IPS-20b (cell line): Measurements from ENCODE around the gene NBAS.

Source experiments
- H3K27ac ChIP-seq: one replicate; pipeline ENCODE4 v1.5.1; 2013; ENCODE audit warnings: low read length
- H3K27me3 ChIP-seq: 2 replicates; pipeline ENCODE4 v1.6.1; 2013; ENCODE audit warnings: mild to moderate bottlenecking, low read length, inconsistent platforms; ENCODE audit not compliant: insufficient read depth
- H3K36me3 ChIP-seq: 2 replicates; pipeline ENCODE4 v1.6.1; 2013; ENCODE audit warnings: low read depth, mild to moderate bottlenecking, inconsistent platforms, low read length, moderate library complexity; ENCODE audit not compliant: insufficient read depth
- H3K4me1 ChIP-seq: 2 replicates; pipeline ENCODE4 v1.6.1; 2013; ENCODE audit warnings: mild to moderate bottlenecking, control low read depth, inconsistent platforms, low read length, moderate library complexity; ENCODE audit not compliant: insufficient read depth
- H3K4me3 ChIP-seq: 2 replicates; pipeline ENCODE4 v1.5.1; 2013; ENCODE audit warnings: mild to moderate bottlenecking, low read length, inconsistent platforms
- H3K9ac ChIP-seq: 2 replicates; pipeline ENCODE4 v1.6.1; 2013; ENCODE audit warnings: low read depth, mild to moderate bottlenecking, inconsistent platforms, low read length, moderate library complexity
- H3K9me3 ChIP-seq: 2 replicates; pipeline ENCODE4 v1.6.1; 2013; ENCODE audit warnings: mild to moderate bottlenecking, low read depth, low read length, inconsistent platforms; ENCODE audit not compliant: insufficient read depth

Gene NBAS

DNA sequence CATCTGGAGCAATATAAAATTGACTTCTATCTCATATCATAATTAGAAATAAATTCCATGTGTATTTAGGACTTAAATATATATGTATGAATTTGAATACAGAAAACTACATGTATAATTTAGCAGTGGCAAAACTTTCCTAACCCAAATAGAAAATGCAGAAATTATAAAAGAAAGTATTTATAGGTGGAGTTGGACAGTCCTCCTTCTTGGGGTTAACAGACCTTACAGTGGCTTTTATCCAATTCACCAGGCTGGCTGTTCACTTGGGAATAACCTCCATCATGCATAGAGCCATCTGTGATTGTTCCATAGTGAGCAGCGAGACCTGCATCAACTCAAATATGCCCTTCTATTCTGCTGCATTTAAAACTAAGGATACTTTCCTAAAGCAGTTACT is 38.9 kb upstream of the NBAS start:
- H3K9ac ChIP-seq: no peak overlapping the region
- peaks cover 99% of the 10 kb centered on the region for H3K36me3 ChIP-seq

DNA sequence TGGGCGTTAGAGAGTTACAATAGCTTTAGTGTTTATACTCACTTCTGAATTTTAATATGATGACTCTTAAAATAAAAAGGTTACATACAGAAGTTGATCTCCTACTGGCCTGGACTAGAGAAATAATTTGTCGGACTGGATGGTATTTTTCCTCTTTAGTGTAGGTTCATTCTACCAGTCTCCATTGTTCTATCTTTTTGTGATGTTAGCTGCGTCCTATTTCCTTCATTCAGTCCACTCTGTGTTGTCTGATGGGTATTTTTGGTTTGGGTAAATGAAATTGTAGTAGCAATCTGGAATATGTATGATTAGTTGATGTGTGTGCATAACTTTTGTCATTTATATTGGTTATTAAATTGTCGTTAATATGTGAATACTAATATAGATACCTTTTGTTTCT is 35.8 kb upstream of the NBAS start:
- Histone ChIP-seq H3K9ac (no peak overlapping the region), H3K27ac (no peak overlapping the region), H3K9me3 (no peaks in the 10 kb centered on the region), H3K27me3 (no peaks in the 10 kb centered on the region), H3K4me1 (no peaks in the 10 kb centered on the region), H3K36me3 (peaks cover 76% of the 10 kb centered on the region), H3K4me3 (no peak overlapping the region)

More for the DNA sequence above, 38.9 kb upstream of the NBAS start:
- H3K4me3 ChIP-seq: no peak overlapping the region
- no peak overlapping the region for H3K27ac ChIP-seq
- H3K4me1 ChIP-seq: no peaks in the 10 kb centered on the region
- no peaks in the 10 kb centered on the region for H3K27me3 ChIP-seq
- no peaks in the 10 kb centered on the region for H3K9me3 ChIP-seq

- Histone ChIP-seq H3K27me3 (no peaks in the 10 kb centered on the region), H3K4me3 (no peak overlapping the region), H3K27ac (no peak overlapping the region), H3K36me3 (peaks cover 70% of the 10 kb centered on the region), H3K9ac (no peak overlapping the region), H3K9me3 (no peaks in the 10 kb centered on the region), H3K4me1 (no peaks in the 10 kb centered on the region)
These were observed 35.2 kb upstream of the NBAS start for GRCh38 chr2:15596350-15596749.

GRCh38 chr2:15595936-15596335 is 34.8 kb upstream of the NBAS start:
- Histone ChIP-seq H3K4me3 (no peak overlapping the region), H3K36me3 (peaks cover 66% of the 10 kb centered on the region), H3K9me3 (no peaks in the 10 kb centered on the region), H3K27ac (no peak overlapping the region), H3K27me3 (no peaks in the 10 kb centered on the region), H3K9ac (no peak overlapping the region), H3K4me1 (no peaks in the 10 kb centered on the region; the same call in 1 of the 2 replicates)

DNA sequence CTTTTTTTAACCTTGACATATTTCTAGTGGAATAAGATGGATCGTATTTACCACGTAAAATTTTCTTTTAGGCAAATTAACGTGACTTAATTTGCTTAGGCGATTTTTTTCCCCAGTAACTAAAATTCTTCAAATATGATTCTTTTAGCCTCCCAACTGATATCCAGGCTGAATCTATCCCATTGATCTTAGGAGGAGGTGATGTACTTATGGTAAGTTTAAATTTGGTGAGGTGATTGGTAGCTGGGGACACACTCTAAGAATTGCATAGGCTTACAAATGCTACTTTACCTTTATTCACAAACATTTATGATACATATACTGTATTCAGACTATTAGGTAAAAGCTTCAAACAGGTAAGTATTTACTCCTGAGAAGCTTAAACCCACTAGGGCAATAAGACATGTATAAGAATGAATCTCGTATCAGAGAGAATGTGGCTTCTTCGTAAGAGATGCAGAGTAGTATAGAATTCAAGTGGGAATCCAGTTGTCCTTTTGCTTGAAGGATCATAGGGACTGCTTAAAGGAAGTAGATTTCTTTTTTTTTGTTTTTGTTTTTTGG is 34.3 kb upstream of the NBAS start:
- H3K9me3 ChIP-seq: no peaks in the 10 kb centered on the region
- no peak overlapping the region for H3K27ac ChIP-seq
- H3K36me3 ChIP-seq: peaks cover 61% of the 10 kb centered on the region
- H3K4me1 ChIP-seq: no peaks in the 10 kb centered on the region; the same call in 1 of the 2 replicates
- no peak overlapping the region for H3K9ac ChIP-seq
- no peak overlapping the region for H3K4me3 ChIP-seq
- no peaks in the 10 kb centered on the region for H3K27me3 ChIP-seq

DNA sequence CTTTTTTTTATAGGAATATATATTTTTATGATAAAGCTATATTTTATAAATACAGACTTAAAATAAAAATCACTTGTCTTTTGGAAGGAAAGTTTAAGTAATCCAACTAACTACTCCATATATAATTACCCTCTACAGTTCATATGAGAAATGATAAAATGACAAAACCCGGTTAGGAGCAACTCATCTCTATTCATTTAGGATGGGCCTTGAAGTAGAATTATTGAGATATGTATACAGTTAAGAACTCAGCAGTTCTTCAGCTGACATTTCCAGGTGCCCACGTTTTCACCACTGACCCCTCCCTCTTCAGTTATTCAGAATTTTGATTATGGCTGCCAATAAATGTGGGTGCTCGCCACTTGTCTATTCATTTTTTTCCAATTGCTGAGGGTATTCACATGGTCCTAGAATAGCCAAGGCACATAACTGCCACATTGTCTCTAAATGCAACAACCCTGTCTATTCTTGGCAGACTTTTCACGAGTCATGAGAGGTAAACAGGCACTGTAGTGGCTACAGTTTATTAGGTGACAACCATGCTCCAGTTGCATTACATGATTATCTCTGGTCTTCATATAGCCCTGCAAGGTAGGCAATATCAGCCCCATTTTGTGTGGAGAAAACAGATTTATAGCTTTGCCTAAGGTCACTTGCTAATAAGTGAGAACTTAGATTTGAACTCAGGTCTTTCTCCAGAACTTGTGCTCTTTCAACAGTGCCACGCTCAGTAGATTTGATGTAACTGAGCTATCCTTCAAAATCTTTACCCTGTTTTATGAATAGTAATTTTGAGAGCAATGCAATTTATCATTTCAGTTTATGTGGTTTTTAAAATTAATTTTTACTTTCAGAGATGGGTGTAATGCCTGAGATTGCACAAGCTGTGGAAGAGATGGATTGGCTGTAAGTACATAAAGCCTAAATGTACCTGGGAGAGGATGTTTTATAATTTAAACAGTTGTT is 33.4 kb upstream of the NBAS start:
- Histone ChIP-seq H3K36me3 (peaks cover 52% of the 10 kb centered on the region), H3K9ac (no peak overlapping the region), H3K9me3 (no peaks in the 10 kb centered on the region), H3K4me3 (no peak overlapping the region), H3K27me3 (no peaks in the 10 kb centered on the region), H3K27ac (no peak overlapping the region), H3K4me1 (no peaks in the 10 kb centered on the region; the same call in 1 of the 2 replicates)

DNA sequence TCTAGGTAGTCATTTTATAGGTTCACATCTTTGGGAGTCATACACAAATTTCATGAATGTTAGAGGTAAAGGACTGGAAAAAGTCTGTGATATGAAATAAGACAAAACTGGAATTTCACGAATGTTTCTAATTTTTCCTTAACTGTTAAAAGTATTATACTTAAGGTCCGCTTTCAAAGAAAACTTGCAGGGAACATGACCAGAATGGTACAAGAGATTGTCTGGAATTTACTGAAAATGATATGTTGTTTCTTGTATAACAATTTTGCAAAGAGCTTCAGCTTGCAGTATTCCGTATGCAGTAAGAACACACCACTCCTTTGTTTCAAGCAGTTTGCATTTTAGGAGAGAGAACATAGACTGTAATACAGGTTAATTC is 32.2 kb upstream of the NBAS start:
- H3K36me3 ChIP-seq: peaks cover 41% of the 10 kb centered on the region
- no peaks in the 10 kb centered on the region for H3K27me3 ChIP-seq
- H3K9me3 ChIP-seq: no peaks in the 10 kb centered on the region
- H3K27ac ChIP-seq: no peak overlapping the region
- peak overlapping the region; percentile 99; the same call in 1 of the 2 replicates for H3K4me3 ChIP-seq
- H3K4me1 ChIP-seq: no peaks in the 10 kb centered on the region; the same call in 1 of the 2 replicates
- no peak overlapping the region for H3K9ac ChIP-seq

GRCh38 chr2:15591692-15592463 is 30.7 kb upstream of the NBAS start, which contains the start of gene DDX1:
TSS of gene DDX1 (plus strand) at chr2:15591868. CDS start at chr2:15591934, 66 bp downstream.
- no peaks in the 10 kb centered on the region for H3K9me3 ChIP-seq
- H3K27me3 ChIP-seq: no peaks in the 10 kb centered on the region
- H3K36me3 ChIP-seq: peaks cover 27% of the 10 kb centered on the region
- H3K27ac ChIP-seq: peak within 1 kb of the TSS; percentile 76
- peak within 1 kb of the TSS; percentile 97 for H3K9ac ChIP-seq
- H3K4me1 ChIP-seq: no peaks in the 10 kb centered on the region; the same call in 1 of the 2 replicates
- peak within 1 kb of the TSS; percentile 99 for H3K4me3 ChIP-seq

GRCh38 chr2:15591373-15591691 is 30.2 kb upstream of the NBAS start:
- H3K4me3 ChIP-seq: peak overlapping the region; percentile 99
- peak overlapping the region; percentile 97; the same call in 1 of the 2 replicates for H3K9ac ChIP-seq
- no peaks in the 10 kb centered on the region for H3K27me3 ChIP-seq
- no peaks in the 10 kb centered on the region for H3K9me3 ChIP-seq
- H3K27ac ChIP-seq: peak overlapping the region; percentile 6
- peaks cover 21% of the 10 kb centered on the region for H3K36me3 ChIP-seq
- no peaks in the 10 kb centered on the region; the same call in 1 of the 2 replicates for H3K4me1 ChIP-seq

- no peaks in the 10 kb centered on the region; the same call in 1 of the 2 replicates for H3K4me1 ChIP-seq
- H3K9me3 ChIP-seq: no peaks in the 10 kb centered on the region
- H3K4me3 ChIP-seq: no peak overlapping the region
- H3K9ac ChIP-seq: no peak overlapping the region
- no peaks in the 10 kb centered on the region for H3K27me3 ChIP-seq
- H3K27ac ChIP-seq: no peak overlapping the region
- no peaks in the 10 kb centered on the region for H3K36me3 ChIP-seq
These were observed 27.3 kb upstream of the NBAS start for GRCh38 chr2:15588329-15588919.

GRCh38 chr2:15584767-15585469 is 23.8 kb upstream of the NBAS start:
- Histone ChIP-seq H3K9me3 (no peaks in the 10 kb centered on the region), H3K27ac (no peak overlapping the region), H3K27me3 (no peaks in the 10 kb centered on the region), H3K4me3 (no peak overlapping the region), H3K9ac (no peak overlapping the region), H3K4me1 (no peaks in the 10 kb centered on the region), H3K36me3 (no peaks in the 10 kb centered on the region)
